ENCODE measurements around the gene SLC37A4.

DNA sequence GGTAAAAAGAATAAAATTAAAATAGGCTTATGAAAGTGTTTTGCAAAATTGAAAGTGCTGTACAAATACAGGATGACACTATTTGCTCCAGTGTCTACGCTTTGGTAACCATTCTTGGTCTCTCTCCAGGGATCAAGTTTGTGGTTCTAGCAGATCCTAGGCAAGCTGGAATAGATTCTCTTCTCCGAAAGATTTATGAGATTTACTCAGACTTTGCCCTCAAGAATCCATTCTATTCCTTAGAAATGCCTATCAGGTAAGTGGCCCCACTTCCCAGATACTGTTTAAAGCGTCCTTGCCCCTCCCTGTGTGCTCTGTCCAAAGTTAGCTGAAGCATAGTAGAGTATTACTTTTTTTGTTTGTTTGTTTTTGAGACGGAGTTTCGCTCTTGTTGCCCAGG, 9.0 kb downstream of the SLC37A4 start:
- TF ChIP-seq CTCF (conservative IDR thresholded peaks at IDR 0.05 in 1 of 2, IDR thresholded peaks at IDR 0.05 in 1 of 2; ENCODE audit: extremely low read depth in 1 of 2, insufficient read depth in 1 of 2, low read depth in 1 of 2, low read length in 2 of 2) (no peak), EZH2 (IDR thresholded peaks at IDR 0.05; ENCODE audit: borderline replicate concordance, low read length) (no peak)

All from mammary epithelial cell (primary cell).